Ovary (tissue), 9 donors: Measurements from ENCODE around the gene MYO15B. TPM values are rescaled to one million over a fixed set of nuclear protein-coding genes. Genes with fewer than 3 reads are reported as not detected.

Experiments used
- DNase-seq, 5 donors: peaks; one replicate each; pipeline ENCODE4 v3.0.0-alpha.2; 2019 to 2020
- H3K27ac ChIP-seq, 2 donors: fragments of 200-600 bp; one replicate each; pipeline versions ENCODE4 v1.5.1 to v1.8.0; 2019 to 2022
- H3K27me3 ChIP-seq: fragments of 200-600 bp; one replicate; pipeline ENCODE4 v1.8.0; 2022
- H3K36me3 ChIP-seq: fragments of 200-600 bp; sonication (generic); one replicate; pipeline ENCODE4 v1.5.1; 2019
- H3K4me1 ChIP-seq: one replicate; pipeline ENCODE4 v1.8.1; 2013; ENCODE audit warnings: mild to moderate bottlenecking, moderate library complexity; ENCODE audit not compliant: insufficient read depth
- H3K4me3 ChIP-seq: fragments of 200-600 bp; sonication (generic); one replicate; pipeline ENCODE4 v1.5.1; 2017
- H3K9me3 ChIP-seq, 2 donors: fragments of 200-600 bp in 1 of 2; sonication (generic) in 1 of 2; one replicate each; pipeline versions ENCODE4 v1.5.1 to v1.8.1; 2013 to 2019; ENCODE audit warnings: mild to moderate bottlenecking in 1 of 2, moderate library complexity in 1 of 2
- EP300 ChIP-seq: sonication (generic); formaldehyde crosslinking; IDR thresholded peaks from one replicate; pipeline ENCODE4 v1.6.1; 2017; ENCODE audit warnings: antibody characterized with exemption
- POLR2A ChIP-seq: fragments of 450-650 bp; IDR thresholded peaks from one replicate; pipeline ENCODE4 v1.6.1; 2017; ENCODE audit warnings: antibody characterized with exemption, mild to moderate bottlenecking, moderate library complexity
- WGBS, 3 donors: extraction: QIAGEN DNeasy Blood & Tissue Kit in 1 of 3; methylation state at CpG; one replicate each; pipeline versions ENCODE4 v1.1.5 to v1.1.7; 2013 to 2017; 5-methylcytosine and 5-hydroxymethylcytosine counted together
- intact Hi-C, 4 donors: fragments of 100-400 bp; cut with DNase I; formaldehyde crosslinking; loops; one replicate each; pipeline versions ENCODE4 v1.11.0 to v1.15.1; 2022 to 2023
- polyA plus RNA-seq, 2 donors: library from polyadenylated mRNA; stranded (reverse); fragments of 200-250 nt in 1 of 2; fragments of 350-450 nt in 1 of 2; fragmentation: Illumina TruSeq in 1 of 2; extraction: RNeasy Lipid Tissue Mini Kit (QIAGEN cat#74804) in 1 of 2; gene quantifications; one replicate each; pipeline ENCODE4 v1.2.3, GENCODE V29; 2013 to 2014
- total RNA-seq, 7 donors: library from RNA; depleted of rRNA in 2 of 7; stranded (reverse); fragments of >200 nt in 2 of 7; fragmentation: NEBNext Ultra II Directional in 3 of 7; extraction: Animal tissue kit (Norgen Biotek cat#: 25700) in 3 of 7; gene quantifications; one replicate each; pipeline versions ENCODE4 v1.1.0 to v1.2.4, GENCODE V29; 2016 to 2023
- TF ChIP-seq, protein P1 (sequence below), 3 donors: fragments of 450-650 bp in 2 of 3; fragments of 200-600 bp in 1 of 3; IDR thresholded peaks; one replicate each; pipeline versions ENCODE4 v1.5.1 to v1.8.0; 2016 to 2022; ENCODE audit warnings: antibody characterized with exemption in 3 of 3, mild to moderate bottlenecking in 1 of 3
- donor health status: DM: no; HTN: no; CAD: no; lungs with moderate emphysema.
- donor health status: DM: no; HTN: no; CAD: no.
- donor health status: Bipolar disorder and iron deficiency.
- donor health status: DM: yes; HTN: yes; CAD: no.
- donor health status: DM: no; HTN: no; CAD: no.
- donor health status: DM: yes; HTN: yes; CAD: no.

The MYO15B gene
- total and polyA plus RNA-seq, 9 donors = 31.0 to 383 (median 238) TPM

DNA sequence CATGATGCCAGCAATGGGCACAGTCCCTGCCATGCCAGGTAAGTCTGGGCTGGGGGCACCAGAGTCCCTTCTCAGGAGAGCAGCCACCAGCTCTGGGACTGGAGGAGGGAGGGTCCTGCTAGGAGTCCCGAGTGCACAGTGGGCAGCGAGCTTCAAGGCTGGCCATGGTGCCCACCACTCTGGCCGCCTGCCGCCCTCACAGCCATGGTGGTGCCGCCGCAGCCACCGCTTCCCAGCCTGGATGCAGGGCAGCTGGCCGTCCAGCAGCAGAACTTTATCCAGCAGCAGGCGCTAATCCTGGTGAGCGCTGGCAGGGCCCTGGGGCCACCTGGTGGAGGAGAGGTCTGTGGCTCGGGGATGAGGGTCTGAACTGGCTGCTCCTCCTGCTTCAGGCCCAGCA, 27.7 kb downstream of the MYO15B start:
- no peak overlapping the region for H3K27ac ChIP-seq
- no peaks in the 10 kb centered on the region for H3K27me3 ChIP-seq
- H3K4me1 ChIP-seq = no peaks in the 10 kb centered on the region
- no peak for DNase-seq
- WGBS, 3 donors = 86 to 94% (median 87%) methylated on average over 11 of the region's 11 CpGs
- no peaks in the 10 kb centered on the region for H3K9me3 ChIP-seq
- no peaks in the 10 kb centered on the region for H3K36me3 ChIP-seq
- intact Hi-C loops = no loop called here
- H3K4me3 ChIP-seq = no peak overlapping the region
- TF ChIP-seq EP300 (no peak), POLR2A (no peak)
- TF ChIP-seq, protein P1, sequence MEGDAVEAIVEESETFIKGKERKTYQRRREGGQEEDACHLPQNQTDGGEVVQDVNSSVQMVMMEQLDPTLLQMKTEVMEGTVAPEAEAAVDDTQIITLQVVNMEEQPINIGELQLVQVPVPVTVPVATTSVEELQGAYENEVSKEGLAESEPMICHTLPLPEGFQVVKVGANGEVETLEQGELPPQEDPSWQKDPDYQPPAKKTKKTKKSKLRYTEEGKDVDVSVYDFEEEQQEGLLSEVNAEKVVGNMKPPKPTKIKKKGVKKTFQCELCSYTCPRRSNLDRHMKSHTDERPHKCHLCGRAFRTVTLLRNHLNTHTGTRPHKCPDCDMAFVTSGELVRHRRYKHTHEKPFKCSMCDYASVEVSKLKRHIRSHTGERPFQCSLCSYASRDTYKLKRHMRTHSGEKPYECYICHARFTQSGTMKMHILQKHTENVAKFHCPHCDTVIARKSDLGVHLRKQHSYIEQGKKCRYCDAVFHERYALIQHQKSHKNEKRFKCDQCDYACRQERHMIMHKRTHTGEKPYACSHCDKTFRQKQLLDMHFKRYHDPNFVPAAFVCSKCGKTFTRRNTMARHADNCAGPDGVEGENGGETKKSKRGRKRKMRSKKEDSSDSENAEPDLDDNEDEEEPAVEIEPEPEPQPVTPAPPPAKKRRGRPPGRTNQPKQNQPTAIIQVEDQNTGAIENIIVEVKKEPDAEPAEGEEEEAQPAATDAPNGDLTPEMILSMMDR (IDR thresholded peaks at IDR 0.05) = no peak

DNA sequence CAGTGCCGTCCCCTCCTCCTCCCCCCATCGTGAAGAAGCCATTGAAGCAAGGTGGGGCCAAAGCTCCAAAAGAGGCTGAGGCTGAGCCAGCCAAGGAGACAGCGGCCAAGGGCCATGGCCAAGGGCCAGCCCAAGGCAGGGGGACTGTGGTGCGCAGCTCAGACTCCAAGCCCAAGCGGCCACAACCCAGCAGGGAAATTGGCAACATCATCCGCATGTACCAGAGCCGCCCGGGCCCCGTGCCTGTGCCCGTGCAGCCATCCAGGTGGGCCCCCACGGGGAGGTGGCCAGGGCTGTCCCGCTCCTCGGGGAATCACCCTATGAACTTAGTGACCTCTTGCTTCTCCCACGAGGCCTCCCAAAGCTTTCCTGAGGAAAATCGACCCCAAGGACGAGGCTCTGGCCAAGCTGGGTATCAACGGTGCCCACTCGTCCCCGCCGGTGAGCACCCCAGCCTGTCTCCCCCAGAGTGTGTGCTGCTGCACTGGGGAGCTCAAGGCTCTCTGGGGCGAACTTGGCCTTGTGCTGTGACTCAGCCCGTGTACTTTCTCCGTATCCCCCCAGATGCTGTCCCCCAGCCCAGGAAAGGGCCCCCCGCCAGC, 29.0 kb downstream of the MYO15B start:
- no peaks in the 10 kb centered on the region for H3K27me3 ChIP-seq
- no peak for TF ChIP-seq POLR2A
- no peak for TF ChIP-seq EP300
- TF ChIP-seq, protein P1 (IDR thresholded peaks at IDR 0.05) = no peak
- DNase-seq = no peak
- no peak overlapping the region for H3K27ac ChIP-seq
- no peaks in the 10 kb centered on the region for H3K36me3 ChIP-seq
- H3K9me3 ChIP-seq = no peaks in the 10 kb centered on the region
- no peaks in the 10 kb centered on the region for H3K4me1 ChIP-seq
- intact Hi-C loops = no loop called here
- H3K4me3 ChIP-seq = no peak overlapping the region
- 86 to 90% (median 88%) methylated on average over 17 to 24 of the region's 24 CpGs for WGBS, 3 donors

DNA sequence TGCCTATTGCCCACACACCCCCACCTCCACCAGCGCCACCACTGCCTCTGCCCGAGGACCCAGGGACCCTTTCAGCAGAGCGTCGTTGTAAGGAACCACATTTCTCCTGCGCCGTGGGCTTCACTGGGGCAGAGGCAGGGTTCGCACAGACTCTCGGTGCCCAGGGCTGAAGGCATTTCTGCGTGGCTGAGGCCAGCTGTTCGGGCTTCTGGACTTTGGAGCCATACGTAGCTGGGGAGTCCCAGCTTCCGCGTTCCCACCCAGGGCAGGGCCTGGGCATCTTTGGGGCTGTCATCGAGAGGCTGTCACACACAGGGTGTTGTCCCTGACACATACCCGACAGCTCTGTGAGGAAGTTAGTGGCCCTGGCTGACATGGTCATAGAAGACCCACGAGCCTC, 29.6 kb downstream of the MYO15B start:
- Histone ChIP-seq H3K27me3 (no peaks in the 10 kb centered on the region), H3K36me3 (no peaks in the 10 kb centered on the region), H3K9me3 (no peaks in the 10 kb centered on the region), H3K4me3 (no peak overlapping the region), H3K27ac (no peak overlapping the region), H3K4me1 (no peaks in the 10 kb centered on the region)
- intact Hi-C loops = no loop called here
- no peak for TF ChIP-seq EP300
- no peak for TF ChIP-seq POLR2A
- TF ChIP-seq, protein P1 (IDR thresholded peaks at IDR 0.05) = no peak
- WGBS, 3 donors = 89 to 93% (median 92%) methylated on average over 12 to 16 of the region's 16 CpGs
- no peak for DNase-seq

DNA sequence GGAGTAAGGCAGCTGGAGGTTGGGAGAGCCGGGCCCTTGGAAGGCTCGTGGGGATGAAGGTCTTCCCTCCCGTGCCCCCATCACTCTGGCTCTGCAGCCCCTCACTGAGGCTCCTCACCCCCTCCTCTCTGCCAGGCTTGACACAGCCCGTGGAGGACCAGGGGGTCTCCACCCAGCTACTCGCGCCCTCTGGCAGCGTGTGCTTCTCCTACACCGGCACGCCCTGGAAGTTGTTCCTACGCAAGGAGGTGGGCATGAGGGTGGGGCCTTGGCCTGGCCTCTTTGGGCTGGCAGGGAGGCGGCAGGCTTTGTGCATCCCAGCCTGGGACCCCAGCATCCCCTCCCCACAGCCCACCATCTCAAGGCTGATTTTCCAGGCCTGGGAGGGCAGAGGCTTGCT, 30.1 kb downstream of the MYO15B start:
- whole genome bisulfite sequencing, 3 donors = 87 to 90% (median 90%) methylated on average over 10 to 11 of the region's 11 CpGs
- Histone ChIP-seq H3K4me3 (no peak overlapping the region), H3K27ac (no peak overlapping the region), H3K9me3 (no peaks in the 10 kb centered on the region), H3K4me1 (no peaks in the 10 kb centered on the region), H3K27me3 (no peaks in the 10 kb centered on the region), H3K36me3 (no peaks in the 10 kb centered on the region)
- no peak for DNase-seq
- TF ChIP-seq, protein P1 (IDR thresholded peaks at IDR 0.05) = no peak
- TF ChIP-seq POLR2A (no peak), EP300 (no peak)
- intact Hi-C loops = no loop called here
